SU-DHL-6 (cell line): Measurements from ENCODE around the gene SLC12A2.

Source experiments
- H2AFZ ChIP-seq: fragments of 200-600 bp; sonication (generic); 2 replicates; pipeline ENCODE4 v1.6.1; 2014; ENCODE audit warnings: low read depth, mild to moderate bottlenecking, moderate library complexity, mixed read lengths, antibody characterized with exemption, low read length; ENCODE audit not compliant: severe bottlenecking
- H3F3A ChIP-seq: fragments of 200-600 bp; shearing (Covaris generic); 2 replicates; pipeline ENCODE4 v1.6.0; 2016; ENCODE audit warnings: antibody characterized with exemption, mild to moderate bottlenecking; ENCODE audit not compliant: insufficient read depth
- H3K27ac ChIP-seq: fragments of 200-600 bp; sonication (generic); 2 replicates; pipeline ENCODE4 v1.5.1; 2016; ENCODE audit warnings: low read depth, mild to moderate bottlenecking, low read length, moderate library complexity, mixed read lengths
- H3K27me3 ChIP-seq: fragments of 200-600 bp; sonication (generic), shearing (Covaris generic); 2 replicates; pipeline ENCODE4 v1.6.0; 2014; ENCODE audit warnings: mild to moderate bottlenecking, low read length
- H3K36me3 ChIP-seq: fragments of 200-600 bp; sonication (generic); 2 replicates; pipeline ENCODE4 v1.6.1; 2014; ENCODE audit warnings: mild to moderate bottlenecking, low read length, mixed read lengths
- H3K4me2 ChIP-seq: fragments of 300-600, 200-600 bp; shearing (Covaris generic), sonication (generic); 2 replicates; pipeline ENCODE4 v1.6.0; 2014; ENCODE audit warnings: low read length, low read depth, mild to moderate bottlenecking; ENCODE audit not compliant: poor library complexity, severe bottlenecking
- H3K4me3 ChIP-seq: fragments of 200-600 bp; sonication (generic); 2 replicates; pipeline ENCODE4 v1.5.1; 2014; ENCODE audit warnings: antibody characterized with exemption, low read length, mild to moderate bottlenecking, mixed read lengths; ENCODE audit not compliant: insufficient read depth, poor library complexity, severe bottlenecking
- H3K79me2 ChIP-seq: fragments of 200-600 bp; sonication (generic); 2 replicates; pipeline ENCODE4 v1.6.1; 2014; ENCODE audit warnings: mild to moderate bottlenecking, low read length, moderate library complexity; ENCODE audit not compliant: insufficient read depth
- H3K9ac ChIP-seq: fragments of 200-600 bp; sonication (generic); 2 replicates; pipeline ENCODE4 v1.7.0; 2014; ENCODE audit warnings: mild to moderate bottlenecking, low read length
- H3K9me2 ChIP-seq: fragments of 200-600 bp; sonication (generic); replicated peaks from 2 replicates; pipeline ENCODE4 v1.6.1; 2014; ENCODE audit warnings: low read length; ENCODE audit not compliant: insufficient read depth
- H3K9me3 ChIP-seq: fragments of 200-600 bp; sonication (generic); 2 replicates; pipeline ENCODE4 v1.6.1; 2014; ENCODE audit warnings: low read length, mixed read lengths; ENCODE audit not compliant: insufficient read depth
- H4K20me1 ChIP-seq: fragments of 200-600 bp; sonication (generic); 2 replicates; pipeline ENCODE4 v1.6.1; 2014; ENCODE audit warnings: low read depth, mild to moderate bottlenecking, antibody characterized with exemption, low read length, moderate library complexity, mixed read lengths
- CTCF ChIP-seq: fragments of 200-600 bp; sonication (generic); IDR thresholded peaks from one replicate; pipeline ENCODE4 v1.5.1; 2017; ENCODE audit warnings: antibody characterized with exemption, mild to moderate bottlenecking, low read length, moderate library complexity; ENCODE audit not compliant: insufficient read depth, poor library complexity, severe bottlenecking
- EZH2phosphoT487 ChIP-seq: fragments of 200-600 bp; sonication (generic), shearing (Covaris generic); conservative IDR thresholded peaks from 2 replicates; pipeline ENCODE4 v1.6.1; 2018; ENCODE audit warnings: mild to moderate bottlenecking, antibody characterized with exemption, low read length, moderate library complexity, mixed read lengths

Gene SLC12A2

DNA sequence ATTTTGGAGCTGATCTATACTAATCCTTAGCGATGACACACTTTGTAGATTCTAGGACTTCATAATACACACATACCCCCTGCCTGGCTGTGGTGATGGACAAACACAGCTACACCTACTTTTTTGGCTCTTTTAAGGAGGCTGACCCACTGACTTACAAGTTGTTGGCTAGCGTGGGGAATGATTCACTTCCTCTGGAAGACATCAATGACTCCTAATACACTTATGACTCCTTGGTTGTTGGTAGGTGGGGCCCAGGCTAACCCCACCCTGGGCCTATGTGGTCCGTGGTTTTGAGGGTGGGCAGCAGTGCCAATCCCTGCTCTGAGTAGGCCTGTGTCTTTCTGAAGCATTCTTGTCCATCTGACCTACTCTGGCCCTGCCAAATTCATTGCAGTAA is 144.4 kb downstream of the SLC12A2 start:
- H3F3A ChIP-seq, result no peaks in the 10 kb centered on the region
- no peak overlapping the region for H3K27ac ChIP-seq
- H3K9me3 ChIP-seq, result no peaks in the 10 kb centered on the region
- H3K9me2 ChIP-seq, result no peaks in the 10 kb centered on the region
- H3K9ac ChIP-seq, result no peak overlapping the region
- H4K20me1 ChIP-seq, result no peaks in the 10 kb centered on the region
- H3K79me2 ChIP-seq, result no peaks in the 10 kb centered on the region
- no peak overlapping the region for H3K4me2 ChIP-seq
- H3K36me3 ChIP-seq, result no peaks in the 10 kb centered on the region
- H3K27me3 ChIP-seq, result no peaks in the 10 kb centered on the region
- H2AFZ ChIP-seq, result no peak overlapping the region
- H3K4me3 ChIP-seq, result no peak overlapping the region
- no peak for TF ChIP-seq EZH2phosphoT487
- TF ChIP-seq CTCF, result no peak

DNA sequence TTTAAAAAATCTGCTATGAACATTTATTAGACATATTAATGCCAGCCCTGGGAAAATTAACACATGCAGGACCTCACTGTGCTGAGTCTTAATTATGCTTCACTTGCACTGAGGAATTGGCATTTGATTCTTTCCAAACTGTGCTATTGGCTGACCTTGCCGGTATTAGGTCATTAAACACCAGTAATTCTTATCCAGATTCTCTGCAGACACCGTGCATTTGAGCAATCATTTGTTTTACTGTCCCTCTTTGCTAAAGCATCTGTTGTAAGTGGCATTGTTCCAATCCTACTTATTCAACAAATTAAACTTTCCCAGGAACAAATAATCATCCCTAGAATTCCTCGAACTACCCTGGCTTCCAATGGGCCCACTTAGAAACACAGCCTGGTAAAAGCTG is 145.0 kb downstream of the SLC12A2 start:
- TF ChIP-seq EZH2phosphoT487, result no peak
- TF ChIP-seq CTCF, result no peak
- no peak overlapping the region for H3K27ac ChIP-seq
- H3K9ac ChIP-seq, result no peak overlapping the region
- no peaks in the 10 kb centered on the region for H3F3A ChIP-seq
- H3K79me2 ChIP-seq, result no peaks in the 10 kb centered on the region
- no peak overlapping the region for H3K4me3 ChIP-seq
- H3K9me3 ChIP-seq, result no peaks in the 10 kb centered on the region
- no peaks in the 10 kb centered on the region for H4K20me1 ChIP-seq
- H3K36me3 ChIP-seq, result no peaks in the 10 kb centered on the region
- H3K4me2 ChIP-seq, result no peak overlapping the region
- no peaks in the 10 kb centered on the region for H3K9me2 ChIP-seq
- no peaks in the 10 kb centered on the region for H3K27me3 ChIP-seq
- no peak overlapping the region for H2AFZ ChIP-seq

- Histone ChIP-seq H3K9ac (no peak overlapping the region), H3K9me2 (no peaks in the 10 kb centered on the region), H3K4me2 (no peak overlapping the region), H3K4me3 (no peak overlapping the region), H2AFZ (no peak overlapping the region), H4K20me1 (no peaks in the 10 kb centered on the region), H3K27me3 (no peaks in the 10 kb centered on the region), H3F3A (no peaks in the 10 kb centered on the region), H3K9me3 (no peaks in the 10 kb centered on the region), H3K36me3 (no peaks in the 10 kb centered on the region), H3K27ac (no peak overlapping the region), H3K79me2 (no peaks in the 10 kb centered on the region)
- TF ChIP-seq CTCF (no peak), EZH2phosphoT487 (no peak)
Measured at GRCh38 chr5:128234928-128235641, 151.5 kb downstream of the SLC12A2 start.

DNA sequence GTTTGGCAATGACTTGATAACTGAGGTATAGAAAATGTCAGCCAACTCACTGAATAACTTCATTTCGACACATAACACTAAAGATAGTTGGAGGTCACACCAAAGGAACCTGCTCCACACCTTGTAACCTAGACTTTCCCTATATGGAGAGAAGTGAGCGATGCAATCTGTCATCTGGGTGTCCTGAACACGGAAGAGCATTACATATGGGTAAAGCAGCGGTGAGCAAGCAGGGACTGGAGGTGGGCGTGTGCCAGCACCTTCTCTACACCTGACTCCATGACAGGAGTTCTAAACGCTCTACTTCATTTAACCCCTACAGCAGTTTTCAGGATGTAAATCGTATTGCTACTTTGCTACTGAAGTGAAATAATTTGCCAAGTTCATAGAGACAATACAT is 152.8 kb downstream of the SLC12A2 start:
- TF ChIP-seq CTCF, result no peak
- TF ChIP-seq EZH2phosphoT487, result no peak
- no peaks in the 10 kb centered on the region for H3K36me3 ChIP-seq
- H3K4me3 ChIP-seq, result no peak overlapping the region
- H3K27me3 ChIP-seq, result no peaks in the 10 kb centered on the region
- H3K27ac ChIP-seq, result no peak overlapping the region
- no peaks in the 10 kb centered on the region for H3K9me3 ChIP-seq
- H3K9me2 ChIP-seq, result no peaks in the 10 kb centered on the region
- no peak overlapping the region for H3K4me2 ChIP-seq
- no peak overlapping the region for H2AFZ ChIP-seq
- no peaks in the 10 kb centered on the region for H4K20me1 ChIP-seq
- no peaks in the 10 kb centered on the region for H3F3A ChIP-seq
- no peaks in the 10 kb centered on the region for H3K79me2 ChIP-seq
- no peak overlapping the region for H3K9ac ChIP-seq
